ENCODE results near the gene DMD.

DNA sequence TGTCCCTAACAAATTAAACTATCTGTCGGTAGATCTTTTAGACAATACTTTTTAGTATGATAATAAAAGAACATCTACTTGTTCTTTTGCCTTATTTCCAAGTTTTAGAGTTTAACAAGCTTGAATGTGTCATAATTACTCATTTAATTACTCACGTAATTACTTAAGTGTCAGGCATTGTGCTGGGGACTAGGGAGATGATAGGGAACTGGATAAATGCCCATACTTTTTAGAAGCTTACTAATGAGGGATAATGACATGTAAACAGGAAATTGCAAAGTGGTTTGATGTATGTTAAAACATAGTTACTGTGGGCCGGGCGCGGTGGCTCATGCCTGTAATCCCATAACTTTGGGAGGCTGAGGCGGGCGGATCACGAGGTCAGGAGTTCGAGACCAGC is 158.3 kb downstream of the DMD start:
- TF ChIP-seq, protein P1, sequence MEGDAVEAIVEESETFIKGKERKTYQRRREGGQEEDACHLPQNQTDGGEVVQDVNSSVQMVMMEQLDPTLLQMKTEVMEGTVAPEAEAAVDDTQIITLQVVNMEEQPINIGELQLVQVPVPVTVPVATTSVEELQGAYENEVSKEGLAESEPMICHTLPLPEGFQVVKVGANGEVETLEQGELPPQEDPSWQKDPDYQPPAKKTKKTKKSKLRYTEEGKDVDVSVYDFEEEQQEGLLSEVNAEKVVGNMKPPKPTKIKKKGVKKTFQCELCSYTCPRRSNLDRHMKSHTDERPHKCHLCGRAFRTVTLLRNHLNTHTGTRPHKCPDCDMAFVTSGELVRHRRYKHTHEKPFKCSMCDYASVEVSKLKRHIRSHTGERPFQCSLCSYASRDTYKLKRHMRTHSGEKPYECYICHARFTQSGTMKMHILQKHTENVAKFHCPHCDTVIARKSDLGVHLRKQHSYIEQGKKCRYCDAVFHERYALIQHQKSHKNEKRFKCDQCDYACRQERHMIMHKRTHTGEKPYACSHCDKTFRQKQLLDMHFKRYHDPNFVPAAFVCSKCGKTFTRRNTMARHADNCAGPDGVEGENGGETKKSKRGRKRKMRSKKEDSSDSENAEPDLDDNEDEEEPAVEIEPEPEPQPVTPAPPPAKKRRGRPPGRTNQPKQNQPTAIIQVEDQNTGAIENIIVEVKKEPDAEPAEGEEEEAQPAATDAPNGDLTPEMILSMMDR (IDR thresholded peaks at IDR 0.05), result no peak
- TF ChIP-seq EP300 (IDR thresholded peaks at IDR 0.05), result no peak

Data from ovary (tissue), 3 donors.